RWPE2 (cell line): ENCODE data around the gene TMC6.

Experiments
- ATAC-seq: fragments of 200-7000 bp; cut with Tn5 transposase; 3 replicates; pipeline ENCODE4 v1.9.1; 2021; ENCODE audit warnings: low read depth
- DNase-seq: peaks from one replicate; pipeline ENCODE4 v3.0.0-alpha.2; 2020; ENCODE audit warnings: low spot score
- H3K27ac ChIP-seq: fragments of 450-650 bp; 2 replicates; pipeline ENCODE4 v1.5.1; 2017; ENCODE audit warnings: mild to moderate bottlenecking; ENCODE audit not compliant: poor library complexity, severe bottlenecking
- H3K27me3 ChIP-seq: fragments of 250-450 bp; sonication (Bioruptor Pico); 2 replicates; pipeline ENCODE4 v1.5.1; 2021; ENCODE audit warnings: mild to moderate bottlenecking, moderate library complexity; ENCODE audit not compliant: insufficient read depth, poor library complexity, severe bottlenecking
- H3K36me3 ChIP-seq: fragments of 250-450 bp; sonication (Bioruptor Pico); 2 replicates; pipeline ENCODE4 v1.5.1; 2020; ENCODE audit warnings: low read depth, mild to moderate bottlenecking, moderate library complexity
- H3K4me1 ChIP-seq: fragments of 250-450 bp; sonication (Bioruptor Pico); 2 replicates; pipeline ENCODE4 v1.5.1; 2021; ENCODE audit warnings: mild to moderate bottlenecking, moderate library complexity; ENCODE audit not compliant: insufficient read depth, poor library complexity, severe bottlenecking
- H3K4me3 ChIP-seq: fragments of 250-450 bp; sonication (Bioruptor Pico); 2 replicates; pipeline ENCODE4 v1.5.1; 2021; ENCODE audit warnings: mild to moderate bottlenecking, moderate library complexity; ENCODE audit not compliant: severe bottlenecking
- H3K9me3 ChIP-seq: fragments of 250-450 bp; sonication (Bioruptor Pico); 2 replicates; pipeline ENCODE4 v1.5.1; 2021; ENCODE audit warnings: mild to moderate bottlenecking, moderate library complexity; ENCODE audit not compliant: severe bottlenecking
- CTCF ChIP-seq: fragments of 450-650 bp; IDR thresholded peaks from one replicate; pipeline ENCODE4 v1.5.1; 2017; ENCODE audit warnings: mild to moderate bottlenecking, moderate library complexity; ENCODE audit not compliant: poor library complexity, severe bottlenecking

TMC6 gene

GRCh38 chr17:78122216-78122930 is 6.2 kb downstream of the TMC6 start:
- ATAC-seq (no peak), DNase-seq (no peak)
- TF ChIP-seq CTCF = no peak
- H3K27me3 ChIP-seq = no peaks in the 10 kb centered on the region
- no peak overlapping the region for H3K4me3 ChIP-seq
- peaks cover 20% of the 10 kb centered on the region for H3K36me3 ChIP-seq
- no peaks in the 10 kb centered on the region for H3K4me1 ChIP-seq
- H3K27ac ChIP-seq = no peak overlapping the region
- no peaks in the 10 kb centered on the region for H3K9me3 ChIP-seq

- Histone ChIP-seq H3K27ac (no peak overlapping the region), H3K27me3 (no peaks in the 10 kb centered on the region), H3K4me3 (no peak overlapping the region), H3K4me1 (no peaks in the 10 kb centered on the region), H3K36me3 (peaks cover 20% of the 10 kb centered on the region), H3K9me3 (no peaks in the 10 kb centered on the region)
- ATAC-seq = no peak
- DNase-seq = no peak
- no peak for TF ChIP-seq CTCF
Measured at GRCh38 chr17:78121801-78122215, 6.7 kb downstream of the TMC6 start.

DNA sequence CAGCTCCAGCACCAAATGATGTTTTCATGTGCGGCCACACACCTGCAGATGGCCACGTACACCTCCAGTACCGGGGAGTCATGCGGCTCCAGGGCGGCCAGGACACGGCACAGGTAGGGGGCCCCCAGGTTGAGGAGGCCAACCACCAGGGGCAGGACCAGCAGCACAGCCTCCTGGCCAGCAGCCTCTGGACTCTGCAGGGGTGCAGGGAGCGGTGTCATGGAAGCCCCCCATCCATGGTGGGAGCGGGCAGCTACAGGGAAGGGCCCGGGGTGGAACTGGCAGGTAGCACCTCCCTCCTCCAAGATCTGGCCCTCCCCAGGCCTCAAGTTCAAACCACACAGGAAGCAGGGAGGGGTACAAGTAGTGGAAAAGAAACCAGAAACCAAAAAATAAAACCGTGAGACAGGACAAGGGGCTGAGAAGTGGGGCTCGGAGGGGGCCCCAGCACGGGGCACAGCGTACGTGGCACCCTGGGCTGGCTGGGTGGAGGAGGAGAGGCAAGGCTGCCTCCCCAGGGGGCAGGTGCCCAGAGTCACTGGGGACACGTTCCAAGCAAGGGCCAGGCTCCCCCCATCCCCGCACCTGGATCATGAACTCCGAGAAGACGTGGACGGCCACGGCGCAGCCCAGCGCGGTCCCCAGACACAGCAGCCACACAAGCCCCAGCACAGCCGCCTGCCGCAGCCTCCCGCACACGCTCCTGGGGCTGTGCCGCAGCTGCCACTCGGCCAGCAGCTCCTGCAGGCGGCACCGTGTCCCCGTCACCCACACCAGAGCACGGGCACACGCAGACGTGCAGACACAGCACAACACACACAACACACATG is 7.4 kb downstream of the TMC6 start:
- ATAC-seq (no peak), DNase-seq (no peak)
- Histone ChIP-seq H3K27me3 (no peaks in the 10 kb centered on the region), H3K36me3 (peaks cover 20% of the 10 kb centered on the region), H3K9me3 (no peaks in the 10 kb centered on the region), H3K4me1 (no peaks in the 10 kb centered on the region), H3K4me3 (no peak overlapping the region), H3K27ac (no peak overlapping the region)
- TF ChIP-seq CTCF = no peak

GRCh38 chr17:78120537-78120936 is 8.0 kb downstream of the TMC6 start:
- Histone ChIP-seq H3K4me1 (no peaks in the 10 kb centered on the region), H3K27ac (no peak overlapping the region), H3K4me3 (no peak overlapping the region), H3K9me3 (no peaks in the 10 kb centered on the region), H3K36me3 (peaks cover 15% of the 10 kb centered on the region), H3K27me3 (no peaks in the 10 kb centered on the region)
- no peak for DNase-seq
- ATAC-seq = no peak
- TF ChIP-seq CTCF = no peak

DNA sequence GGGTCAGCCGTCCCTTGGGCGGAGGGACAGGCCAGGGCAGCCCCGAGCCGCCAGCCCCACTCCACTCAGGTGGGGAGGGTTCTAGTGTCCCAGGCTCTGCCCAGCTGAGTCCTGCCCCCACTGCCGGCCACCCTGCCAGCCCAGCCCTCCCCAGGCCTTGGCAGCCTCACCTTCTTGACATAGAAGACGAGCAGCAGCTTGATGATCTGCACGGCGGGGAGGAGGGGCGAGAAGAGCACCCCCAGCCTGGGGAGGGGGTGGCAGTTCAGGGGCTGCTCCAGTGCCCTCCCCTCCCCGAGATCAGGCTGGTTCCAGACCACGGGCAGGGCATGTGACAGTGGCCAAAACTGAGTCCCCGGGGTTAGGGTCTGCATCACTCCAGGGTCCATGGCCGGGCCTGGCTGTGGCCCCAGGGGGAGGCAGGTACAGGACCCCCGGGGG is 9.7 kb downstream of the TMC6 start:
- Histone ChIP-seq H3K36me3 (peaks cover 9% of the 10 kb centered on the region), H3K4me3 (no peak overlapping the region), H3K4me1 (no peaks in the 10 kb centered on the region), H3K9me3 (no peaks in the 10 kb centered on the region), H3K27me3 (no peaks in the 10 kb centered on the region), H3K27ac (no peak overlapping the region)
- DNase-seq = no peak
- TF ChIP-seq CTCF = no peak
- ATAC-seq = no peak
